Osteoblast (primary cell): ENCODE measurements around the gene OR4C11. TPM values are rescaled to one million over a fixed set of nuclear protein-coding genes. Genes with fewer than 3 reads are reported as not detected.

Experiments used
- DNase-seq: peaks from one replicate; pipeline ENCODE4 v3.0.0; 2011; ENCODE audit warnings: low spot score, mixed read lengths; ENCODE audit not compliant: insufficient read length; ENCODE audit errors: missing footprints
- H2AFZ ChIP-seq: 2 replicates; pipeline ENCODE4 v1.6.0; 2011; ENCODE audit warnings: mild to moderate bottlenecking, low read length
- H3K27ac ChIP-seq: 2 replicates; pipeline ENCODE4 v1.5.1; 2011; ENCODE audit warnings: mild to moderate bottlenecking, low read depth, low read length, moderate library complexity
- H3K27me3 ChIP-seq: 2 replicates; pipeline ENCODE4 v1.6.0; 2012; ENCODE audit warnings: mild to moderate bottlenecking, control low read depth, inconsistent platforms, low read length, moderate library complexity; ENCODE audit not compliant: insufficient read depth
- H3K36me3 ChIP-seq: 2 replicates; pipeline ENCODE4 v1.5.1; 2011; ENCODE audit warnings: mild to moderate bottlenecking, low read length, control low read depth, moderate library complexity; ENCODE audit not compliant: insufficient read depth
- H3K4me1 ChIP-seq: 2 replicates; pipeline ENCODE4 v1.5.1; 2011; ENCODE audit warnings: mild to moderate bottlenecking, low read length, control low read depth, moderate library complexity; ENCODE audit not compliant: insufficient read depth
- H3K4me2 ChIP-seq: 2 replicates; pipeline ENCODE4 v1.6.0; 2011; ENCODE audit warnings: mild to moderate bottlenecking, low read length; ENCODE audit not compliant: insufficient read depth
- H3K4me3 ChIP-seq: fragments of 200-600 bp; sonication (generic); 3 replicates; pipeline ENCODE4 v1.5.1; 2012; ENCODE audit warnings: mild to moderate bottlenecking, low read length, inconsistent platforms; ENCODE audit not compliant: insufficient read depth
- H3K79me2 ChIP-seq: 2 replicates; pipeline ENCODE4 v1.6.0; 2012; ENCODE audit warnings: mild to moderate bottlenecking, low read length, control low read depth, inconsistent platforms; ENCODE audit not compliant: insufficient read depth
- H3K9me3 ChIP-seq: 2 replicates; pipeline ENCODE4 v1.5.1; 2011; ENCODE audit warnings: low read depth, low read length, control low read depth
- H4K20me1 ChIP-seq: 2 replicates; pipeline ENCODE4 v1.6.0; 2012; ENCODE audit warnings: mild to moderate bottlenecking, low read length, control low read depth; ENCODE audit not compliant: insufficient read depth
- total RNA-seq: library from RNA; depleted of rRNA; stranded (reverse); fragments of >200 nt; gene quantifications from 2 replicates; pipeline ENCODE4 v1.2.3, GENCODE V29; 2012
- TF ChIP-seq, protein P1 (sequence below): IDR thresholded peaks from 2 replicates; pipeline ENCODE4 v1.5.1; 2011; ENCODE audit warnings: mild to moderate bottlenecking, low read depth, low read length, moderate library complexity; ENCODE audit errors: extremely low read depth

The OR4C11 gene, protein sequence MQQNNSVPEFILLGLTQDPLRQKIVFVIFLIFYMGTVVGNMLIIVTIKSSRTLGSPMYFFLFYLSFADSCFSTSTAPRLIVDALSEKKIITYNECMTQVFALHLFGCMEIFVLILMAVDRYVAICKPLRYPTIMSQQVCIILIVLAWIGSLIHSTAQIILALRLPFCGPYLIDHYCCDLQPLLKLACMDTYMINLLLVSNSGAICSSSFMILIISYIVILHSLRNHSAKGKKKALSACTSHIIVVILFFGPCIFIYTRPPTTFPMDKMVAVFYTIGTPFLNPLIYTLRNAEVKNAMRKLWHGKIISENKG
- not detected in 2 replicates for total RNA-seq

DNA sequence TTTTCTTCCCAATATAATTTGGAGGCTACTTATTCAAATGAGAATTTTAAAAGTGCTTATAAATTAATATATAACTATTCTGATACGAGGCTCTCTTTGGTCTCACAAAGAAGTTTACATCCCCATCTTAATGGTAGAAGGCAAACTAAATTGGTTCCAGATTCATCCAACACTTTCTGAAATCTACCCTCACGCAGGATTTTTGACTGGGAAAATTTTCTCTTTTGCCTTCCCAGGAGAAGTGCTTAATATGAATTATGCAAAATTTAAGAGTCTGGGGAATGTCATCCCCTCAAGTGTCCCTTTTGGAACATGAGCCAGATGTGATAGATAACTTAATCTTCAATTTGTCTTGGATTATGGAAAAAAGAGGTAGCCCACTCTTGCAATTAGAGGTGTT, at the start of gene OR4C11:
Gene OR4C11 (minus strand): TSS at position 101 of the 400 bp plus-strand sequence. CDS start 3,272 bp downstream, outside the sequence.
- no peak within 1 kb of the TSS for H3K27ac ChIP-seq
- H4K20me1 ChIP-seq, result no peaks in the 10 kb centered on the region
- H3K36me3 ChIP-seq, result no peaks in the 10 kb centered on the region
- H3K79me2 ChIP-seq, result no peaks in the 10 kb centered on the region
- H3K9me3 ChIP-seq, result no peaks in the 10 kb centered on the region
- no peak within 1 kb of the TSS for H2AFZ ChIP-seq
- no peaks in the 10 kb centered on the region for H3K4me1 ChIP-seq
- H3K4me2 ChIP-seq, result no peak within 1 kb of the TSS
- DNase-seq, result no peak
- TF ChIP-seq, protein P1, sequence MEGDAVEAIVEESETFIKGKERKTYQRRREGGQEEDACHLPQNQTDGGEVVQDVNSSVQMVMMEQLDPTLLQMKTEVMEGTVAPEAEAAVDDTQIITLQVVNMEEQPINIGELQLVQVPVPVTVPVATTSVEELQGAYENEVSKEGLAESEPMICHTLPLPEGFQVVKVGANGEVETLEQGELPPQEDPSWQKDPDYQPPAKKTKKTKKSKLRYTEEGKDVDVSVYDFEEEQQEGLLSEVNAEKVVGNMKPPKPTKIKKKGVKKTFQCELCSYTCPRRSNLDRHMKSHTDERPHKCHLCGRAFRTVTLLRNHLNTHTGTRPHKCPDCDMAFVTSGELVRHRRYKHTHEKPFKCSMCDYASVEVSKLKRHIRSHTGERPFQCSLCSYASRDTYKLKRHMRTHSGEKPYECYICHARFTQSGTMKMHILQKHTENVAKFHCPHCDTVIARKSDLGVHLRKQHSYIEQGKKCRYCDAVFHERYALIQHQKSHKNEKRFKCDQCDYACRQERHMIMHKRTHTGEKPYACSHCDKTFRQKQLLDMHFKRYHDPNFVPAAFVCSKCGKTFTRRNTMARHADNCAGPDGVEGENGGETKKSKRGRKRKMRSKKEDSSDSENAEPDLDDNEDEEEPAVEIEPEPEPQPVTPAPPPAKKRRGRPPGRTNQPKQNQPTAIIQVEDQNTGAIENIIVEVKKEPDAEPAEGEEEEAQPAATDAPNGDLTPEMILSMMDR, result no peak
- H3K27me3 ChIP-seq, result no peaks in the 10 kb centered on the region
- H3K4me3 ChIP-seq, result no peak within 1 kb of the TSS

DNA sequence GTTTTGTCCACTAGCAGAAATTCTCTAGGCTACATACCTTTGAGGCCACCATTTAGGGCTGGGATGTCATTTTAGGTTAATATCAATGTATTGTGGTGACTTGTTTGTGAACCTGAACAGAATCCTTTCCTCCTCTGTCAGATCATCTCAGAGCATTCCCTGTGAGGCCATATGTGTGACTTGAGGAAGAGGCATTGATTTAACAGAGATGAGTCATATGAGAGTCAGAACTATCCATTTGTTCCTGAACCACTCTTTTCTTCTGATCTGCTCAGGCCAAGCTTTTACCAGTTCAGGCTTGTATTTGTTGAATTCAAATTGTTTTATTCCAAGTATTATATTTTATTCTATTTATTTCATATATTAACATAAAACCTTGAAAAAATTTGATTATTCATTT, 47.7 kb upstream of the OR4C11 start:
- Histone ChIP-seq H3K27me3 (no peaks in the 10 kb centered on the region), H3K4me2 (no peak overlapping the region), H2AFZ (no peak overlapping the region), H4K20me1 (no peaks in the 10 kb centered on the region), H3K36me3 (no peaks in the 10 kb centered on the region), H3K4me1 (no peaks in the 10 kb centered on the region), H3K27ac (no peak overlapping the region), H3K9me3 (no peaks in the 10 kb centered on the region), H3K4me3 (no peak overlapping the region), H3K79me2 (no peaks in the 10 kb centered on the region)
- TF ChIP-seq, protein P1, result no peak
- no peak for DNase-seq

DNA sequence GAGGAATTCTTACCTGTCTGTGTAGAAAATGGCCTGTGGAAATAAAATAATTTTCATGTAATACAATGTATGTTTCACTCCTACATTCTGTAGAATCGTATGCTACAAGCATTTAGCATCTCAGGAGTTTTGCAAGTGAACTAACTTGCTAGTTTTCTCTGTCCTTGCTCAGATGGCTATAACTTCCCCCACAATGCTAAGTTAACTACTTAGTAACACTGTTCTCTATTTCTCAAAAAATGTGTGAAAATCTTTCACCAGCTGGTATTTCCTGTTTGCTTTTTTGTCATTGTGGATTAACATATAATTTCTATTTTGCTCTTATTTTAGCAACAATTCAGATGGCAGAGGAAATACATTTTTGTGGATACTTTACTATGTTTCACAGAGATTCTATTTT, 45.1 kb upstream of the OR4C11 start:
- no peak overlapping the region for H3K4me2 ChIP-seq
- H3K4me1 ChIP-seq, result no peaks in the 10 kb centered on the region
- no peaks in the 10 kb centered on the region for H3K36me3 ChIP-seq
- no peaks in the 10 kb centered on the region for H3K9me3 ChIP-seq
- no peak for DNase-seq
- TF ChIP-seq, protein P1, result no peak
- no peak overlapping the region for H3K4me3 ChIP-seq
- no peak overlapping the region for H3K27ac ChIP-seq
- H2AFZ ChIP-seq, result no peak overlapping the region
- H3K79me2 ChIP-seq, result no peaks in the 10 kb centered on the region
- no peaks in the 10 kb centered on the region for H3K27me3 ChIP-seq
- H4K20me1 ChIP-seq, result no peaks in the 10 kb centered on the region

DNA sequence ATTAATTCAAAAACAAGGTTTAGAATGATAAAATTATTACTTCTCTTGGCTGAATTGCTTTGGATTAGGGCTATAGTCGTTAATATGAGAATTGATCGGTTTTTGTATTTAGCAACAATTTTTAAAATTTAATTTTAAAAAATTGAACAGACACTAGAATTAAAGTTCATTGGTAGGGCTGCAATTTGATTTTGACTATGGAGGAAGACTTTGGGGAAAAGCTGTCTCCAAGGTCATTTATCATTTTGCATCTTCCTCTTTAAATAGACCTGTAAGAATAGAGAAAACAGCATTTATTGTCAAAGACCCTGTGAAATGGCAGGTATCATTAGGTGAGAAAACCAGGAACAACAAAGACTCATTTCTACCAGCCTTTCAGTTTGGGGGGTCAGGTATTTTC, 40.6 kb upstream of the OR4C11 start, which contains the start of gene OR4S2:
Gene OR4S2 (plus strand): TSS at position 301 of the 400 bp plus-strand sequence. CDS start 2,577 bp downstream, outside the sequence.
- Histone ChIP-seq H3K27me3 (no peaks in the 10 kb centered on the region), H3K4me1 (no peaks in the 10 kb centered on the region), H4K20me1 (no peaks in the 10 kb centered on the region), H3K9me3 (no peaks in the 10 kb centered on the region), H3K36me3 (no peaks in the 10 kb centered on the region), H2AFZ (no peak within 1 kb of the TSS), H3K4me2 (no peak within 1 kb of the TSS), H3K79me2 (no peaks in the 10 kb centered on the region), H3K4me3 (no peak within 1 kb of the TSS), H3K27ac (no peak within 1 kb of the TSS)
- DNase-seq, result no peak
- TF ChIP-seq, protein P1, result no peak
